DOHH2 (cell line): ENCODE measurements around the gene CFAP157.

ENCODE experiments used
- CTCF ChIP-seq: fragments of 200-600 bp; sonication (generic); IDR thresholded peaks from one replicate; pipeline ENCODE4 v1.5.1; 2014; ENCODE audit warnings: antibody characterized with exemption, mild to moderate bottlenecking, low read depth, low read length; ENCODE audit not compliant: poor library complexity, severe bottlenecking
- EZH2phosphoT487 ChIP-seq: fragments of 200-600 bp; sonication (generic); IDR thresholded peaks from 2 replicates; pipeline ENCODE4 v1.6.1; 2017; ENCODE audit warnings: borderline replicate concordance, mild to moderate bottlenecking, antibody characterized with exemption, low read length, moderate library complexity, mixed read lengths

- TF ChIP-seq CTCF (no peak), EZH2phosphoT487 (no peak)
Measured at GRCh38 chr9:127734247-127734746, 27.5 kb downstream of the CFAP157 start.
